Endodermal cell (in vitro differentiated cells): ENCODE data around the gene CRHR1. TPM values are rescaled to one million over a fixed set of nuclear protein-coding genes. Genes with fewer than 3 reads are reported as not detected.

Experiments used
- DNase-seq: peaks from one replicate; pipeline ENCODE4 v3.0.0-alpha.2; 2017
- H3K27ac ChIP-seq: 2 replicates; pipeline ENCODE4 v1.5.1; 2013; ENCODE audit warnings: mild to moderate bottlenecking, low read depth, low read length, moderate library complexity
- H3K27me3 ChIP-seq: 2 replicates; pipeline ENCODE4 v1.6.1; 2013; ENCODE audit warnings: mild to moderate bottlenecking, low read length, moderate library complexity; ENCODE audit not compliant: insufficient read depth, control insufficient read depth, poor library complexity, severe bottlenecking
- H3K36me3 ChIP-seq: 2 replicates; pipeline ENCODE4 v1.7.0; 2013; ENCODE audit warnings: mild to moderate bottlenecking, low read length, moderate library complexity; ENCODE audit not compliant: control insufficient read depth, insufficient read depth
- H3K4me1 ChIP-seq: one replicate; pipeline ENCODE4 v1.7.0; 2013; ENCODE audit warnings: low read length; ENCODE audit not compliant: control insufficient read depth, insufficient read depth
- H3K4me3 ChIP-seq: 2 replicates; pipeline ENCODE4 v1.5.1; 2013; ENCODE audit warnings: mild to moderate bottlenecking, low read length, moderate library complexity
- H3K9ac ChIP-seq: 2 replicates; pipeline ENCODE4 v1.6.1; 2013; ENCODE audit warnings: mild to moderate bottlenecking, low read length, moderate library complexity; ENCODE audit not compliant: poor library complexity, severe bottlenecking; ENCODE audit errors: extremely low read depth
- H3K9me3 ChIP-seq: 2 replicates; pipeline ENCODE4 v1.6.1; 2013; ENCODE audit warnings: mild to moderate bottlenecking, low read length, moderate library complexity; ENCODE audit not compliant: control insufficient read depth
- H3K27ac Mint-ChIP-seq: 2 replicates; pipeline ENCODE4 v1.8.0; 2020; ENCODE audit warnings: mixed read lengths
- H3K27me3 Mint-ChIP-seq: 2 replicates; pipeline ENCODE4 v1.8.0; 2021; ENCODE audit warnings: mild to moderate bottlenecking, mixed read lengths; ENCODE audit not compliant: insufficient read depth
- H3K36me3 Mint-ChIP-seq: 2 replicates; pipeline ENCODE4 v1.8.0; 2020; ENCODE audit warnings: low read depth, mixed read lengths
- H3K4me1 Mint-ChIP-seq: 2 replicates; pipeline ENCODE4 v1.8.0; 2020; ENCODE audit warnings: mixed read lengths
- H3K4me3 Mint-ChIP-seq: 2 replicates; pipeline ENCODE4 v1.8.0; 2020; ENCODE audit warnings: mild to moderate bottlenecking, moderate library complexity, mixed read lengths
- H3K9me3 Mint-ChIP-seq: 2 replicates; pipeline ENCODE4 v1.8.0; 2020; ENCODE audit warnings: mild to moderate bottlenecking, mixed read lengths
- CTCF ChIP-seq: fragments of 200-600 bp; sonication (generic); conservative IDR thresholded peaks from 2 replicates; pipeline ENCODE4 v1.5.0; 2021; ENCODE audit warnings: antibody characterized with exemption, mild to moderate bottlenecking
- WGBS, 2 experiments: methylation state at CpG; one replicate each; pipeline versions ENCODE4 v1.1.5 to v1.1.7; 2013; ENCODE audit warnings: missing lambda C conversion rate in 2 of 2, mixed read lengths in 1 of 2; ENCODE audit not compliant: insufficient coverage in 1 of 2, insufficient read length in 1 of 2; 5-methylcytosine and 5-hydroxymethylcytosine counted together
- total RNA-seq, 2 donors: library from RNA; stranded (reverse); fragmentation: NEBNext Ultra II Directional in 1 of 2; extraction: Animal tissue kit (Norgen Biotek cat#: 25700) in 1 of 2; gene quantifications; 2 replicates in 1 of 2; 3 replicates in 1 of 2; pipeline ENCODE4 v1.2.1, GENCODE V29; 2021

Gene CRHR1
- total RNA-seq, 2 donors from 2014 or later: 0.81 to 1.8 TPM

GRCh38 chr17:45851022-45851421 lies 66.9 kb downstream of the CRHR1 start:
- peaks cover 14% of the 10 kb centered on the region for H3K27me3 Mint-ChIP-seq

GRCh38 chr17:45851464-45851863 lies 67.3 kb downstream of the CRHR1 start:
- 59 to 70% methylated on average over 4 to 8 of the region's 8 CpGs for WGBS, 2 experiments
- H3K4me3 Mint-ChIP-seq: no peak overlapping the region

More at GRCh38 chr17:45851022-45851421, 66.9 kb downstream of the CRHR1 start:
- no peak for TF ChIP-seq CTCF
- Histone ChIP-seq H3K4me1 (no peaks in the 10 kb centered on the region), H3K4me3 (no peak overlapping the region), H3K27ac (no peak overlapping the region), H3K9me3 (no peaks in the 10 kb centered on the region), H3K36me3 (no peaks in the 10 kb centered on the region), H3K9ac (no peak overlapping the region), H3K27me3 (peaks cover 24% of the 10 kb centered on the region)
- Mint-ChIP-seq H3K4me3 (no peak overlapping the region), H3K4me1 (no peaks in the 10 kb centered on the region), H3K36me3 (no peaks in the 10 kb centered on the region), H3K9me3 (no peaks in the 10 kb centered on the region), H3K27ac (no peak overlapping the region)
- WGBS, 2 experiments: 70 to 100% methylated on average over 2 to 6 of the region's 6 CpGs
- DNase-seq: no peak

GRCh38 chr17:45851873-45852272 lies 67.8 kb downstream of the CRHR1 start:
- TF ChIP-seq CTCF: no peak
- Histone ChIP-seq H3K27me3 (peaks cover 24% of the 10 kb centered on the region), H3K9me3 (no peaks in the 10 kb centered on the region), H3K9ac (no peak overlapping the region), H3K4me1 (no peaks in the 10 kb centered on the region), H3K27ac (no peak overlapping the region), H3K36me3 (no peaks in the 10 kb centered on the region), H3K4me3 (no peak overlapping the region)
- Mint-ChIP-seq H3K27me3 (peaks cover 14% of the 10 kb centered on the region), H3K27ac (no peak overlapping the region), H3K4me3 (no peak overlapping the region), H3K4me1 (no peaks in the 10 kb centered on the region), H3K36me3 (no peaks in the 10 kb centered on the region), H3K9me3 (no peaks in the 10 kb centered on the region)
- no peak for DNase-seq
- WGBS, 2 experiments: 85% methylated on average over 1 of the region's 1 CpG; no CpG with 5 or more reads in 1 of the 2 experiments

More at GRCh38 chr17:45851464-45851863, 67.3 kb downstream of the CRHR1 start:
- H3K36me3 Mint-ChIP-seq: no peaks in the 10 kb centered on the region
- Histone ChIP-seq H3K4me1 (no peaks in the 10 kb centered on the region), H3K36me3 (no peaks in the 10 kb centered on the region), H3K4me3 (no peak overlapping the region), H3K9me3 (no peaks in the 10 kb centered on the region), H3K27me3 (peaks cover 24% of the 10 kb centered on the region), H3K9ac (no peak overlapping the region), H3K27ac (no peak overlapping the region)
- no peaks in the 10 kb centered on the region for H3K4me1 Mint-ChIP-seq
- peaks cover 14% of the 10 kb centered on the region for H3K27me3 Mint-ChIP-seq
- no peak for TF ChIP-seq CTCF
- H3K27ac Mint-ChIP-seq: no peak overlapping the region
- DNase-seq: no peak
- H3K9me3 Mint-ChIP-seq: no peaks in the 10 kb centered on the region
